Stimulated activated naive CD8-positive, alpha-beta T cell treated with anti-CD3 and anti-CD28 coated beads, Interleukin-15, Interleukin-2, amounts not matched to agents 100 U/mL and 50 U/mL, for 24 hours (primary cell): Measurements from ENCODE around the gene TUFM.
"Not testable (repeated sequence)": the region's sequence is repeated elsewhere in the genome, so short reads cannot be mapped to it uniquely, and the experiment has no call there.

Experiments used
- ATAC-seq: fragments of 150-1000 bp; cut with Tn5 transposase; one replicate; pipeline ENCODE4 v1.10.0; 2021
- DNase-seq: peaks from one replicate; pipeline ENCODE4 v3.0.0; 2021

The TUFM gene

DNA sequence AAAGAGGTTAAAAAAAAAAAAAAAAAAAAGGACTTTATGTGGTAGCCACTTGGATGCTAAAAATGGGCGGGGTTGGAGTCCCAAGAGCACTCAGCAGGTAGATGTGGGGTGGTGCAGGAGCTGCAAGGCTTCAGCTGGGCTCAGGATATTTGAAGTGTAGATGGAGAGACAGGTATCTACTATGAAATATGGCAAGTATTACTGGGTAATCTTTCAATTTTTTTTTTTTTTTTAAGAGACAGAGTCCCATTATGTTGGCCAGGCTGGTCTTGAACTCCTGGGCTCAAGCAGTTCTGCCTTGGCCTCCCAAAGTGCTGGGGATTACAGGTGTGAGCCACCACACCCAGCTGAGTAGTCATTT, 7.6 kb downstream of the TUFM start:
- DNase-seq (no peak), ATAC-seq (no peak)

DNA sequence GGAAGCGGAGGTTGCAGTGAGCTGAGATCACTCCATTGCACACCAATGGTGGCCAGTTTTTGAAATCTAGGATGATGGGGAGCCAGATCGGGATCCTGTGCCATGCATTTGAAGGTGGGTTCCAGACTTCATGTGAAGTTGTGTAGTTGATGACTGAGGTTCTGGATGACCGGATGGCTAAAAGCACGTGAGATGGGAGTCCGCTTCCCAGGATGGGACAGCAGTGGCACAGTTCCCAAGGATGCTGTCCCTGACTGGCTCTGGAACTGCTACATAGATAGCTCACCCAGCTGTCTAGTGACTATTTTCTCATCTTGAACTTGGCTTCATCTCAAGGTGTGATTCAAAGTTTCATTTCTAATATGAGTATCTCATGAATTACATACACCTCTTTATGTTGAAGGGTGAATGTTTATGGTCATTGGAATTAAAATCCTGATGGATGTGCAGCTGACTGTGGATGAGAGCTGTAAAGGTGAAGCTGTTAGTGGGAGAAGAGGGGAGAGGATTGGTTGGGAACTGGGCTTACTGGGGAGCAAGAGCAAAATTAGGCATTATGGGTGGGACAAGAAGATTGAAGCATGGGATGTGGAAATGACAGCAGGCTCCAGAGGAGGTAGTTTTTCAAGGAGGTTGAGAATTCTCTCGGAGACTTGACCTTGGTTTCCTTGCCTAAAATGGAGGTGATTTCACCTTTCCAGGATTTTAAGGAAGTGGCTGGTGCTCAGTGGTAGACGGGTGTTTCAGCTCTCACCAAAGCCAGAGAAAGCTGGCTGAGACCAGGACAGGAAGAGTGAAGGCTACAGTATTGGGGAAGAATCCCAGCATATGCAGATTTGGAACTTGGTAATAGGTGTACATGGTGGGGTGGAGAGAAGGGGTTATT, 8.2 kb downstream of the TUFM start:
- peak; percentile 17 for ATAC-seq
- no peak for DNase-seq

DNA sequence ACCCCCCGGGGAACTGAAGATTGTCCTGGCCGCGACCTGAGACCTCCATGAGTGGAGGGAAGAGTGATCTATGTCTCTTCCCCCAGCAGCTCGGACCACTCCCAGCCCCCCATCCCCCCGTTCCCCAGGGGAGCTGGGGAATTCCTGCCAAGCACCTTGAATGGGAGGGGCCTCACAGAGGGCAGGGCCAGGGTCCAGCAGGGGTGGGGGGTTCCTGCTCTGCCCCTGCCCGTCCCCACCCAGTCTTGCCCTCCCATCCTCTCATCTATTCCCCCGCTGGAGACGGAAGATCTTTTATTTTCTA, 9.4 kb downstream of the TUFM start:
- ATAC-seq (no peak), DNase-seq (no peak)

DNA sequence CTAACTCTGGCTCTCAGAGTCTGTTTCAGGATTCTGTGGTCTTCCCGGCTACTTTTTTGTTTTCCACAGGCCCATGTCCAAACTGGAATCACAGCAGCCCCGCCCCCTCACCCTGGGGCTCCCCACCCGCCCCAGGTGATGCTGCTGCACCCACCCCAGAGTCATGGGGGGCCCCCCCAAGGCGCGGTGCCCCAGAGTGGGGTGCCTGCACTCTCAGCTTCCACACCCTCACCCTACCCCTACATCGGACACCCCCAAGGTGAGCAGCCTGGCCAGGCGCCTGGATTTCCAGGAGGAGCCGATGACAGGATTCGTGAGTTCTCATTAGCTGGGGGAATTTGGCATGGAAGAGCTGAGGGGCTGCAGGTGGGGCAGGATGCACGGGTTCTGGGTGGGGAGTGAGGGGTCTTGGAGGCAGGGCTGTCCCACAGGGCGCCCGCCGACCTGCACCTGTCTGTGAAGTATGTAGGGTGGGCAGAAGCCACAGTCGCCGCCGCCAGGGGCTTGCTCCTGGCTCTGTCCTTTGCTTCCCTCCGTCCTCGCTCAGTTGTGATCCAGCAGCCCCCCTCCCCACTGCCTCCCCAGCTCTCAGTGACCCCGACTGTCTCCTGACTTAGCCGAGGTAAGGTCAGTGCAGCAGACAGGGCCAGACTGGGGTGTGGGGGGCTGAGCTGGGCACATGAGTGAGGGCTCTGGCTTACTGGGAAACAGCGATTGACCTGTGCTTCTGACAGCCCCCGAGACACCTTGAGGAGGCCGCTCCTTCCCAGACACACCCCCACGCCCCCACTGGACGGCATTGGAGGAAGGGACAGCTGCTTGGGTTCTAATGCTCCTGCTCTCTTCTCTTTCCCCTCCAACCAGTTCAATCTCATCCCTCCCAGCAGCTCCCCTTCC, 10.0 kb downstream of the TUFM start:
- ATAC-seq: no peak
- DNase-seq: no peak

DNA sequence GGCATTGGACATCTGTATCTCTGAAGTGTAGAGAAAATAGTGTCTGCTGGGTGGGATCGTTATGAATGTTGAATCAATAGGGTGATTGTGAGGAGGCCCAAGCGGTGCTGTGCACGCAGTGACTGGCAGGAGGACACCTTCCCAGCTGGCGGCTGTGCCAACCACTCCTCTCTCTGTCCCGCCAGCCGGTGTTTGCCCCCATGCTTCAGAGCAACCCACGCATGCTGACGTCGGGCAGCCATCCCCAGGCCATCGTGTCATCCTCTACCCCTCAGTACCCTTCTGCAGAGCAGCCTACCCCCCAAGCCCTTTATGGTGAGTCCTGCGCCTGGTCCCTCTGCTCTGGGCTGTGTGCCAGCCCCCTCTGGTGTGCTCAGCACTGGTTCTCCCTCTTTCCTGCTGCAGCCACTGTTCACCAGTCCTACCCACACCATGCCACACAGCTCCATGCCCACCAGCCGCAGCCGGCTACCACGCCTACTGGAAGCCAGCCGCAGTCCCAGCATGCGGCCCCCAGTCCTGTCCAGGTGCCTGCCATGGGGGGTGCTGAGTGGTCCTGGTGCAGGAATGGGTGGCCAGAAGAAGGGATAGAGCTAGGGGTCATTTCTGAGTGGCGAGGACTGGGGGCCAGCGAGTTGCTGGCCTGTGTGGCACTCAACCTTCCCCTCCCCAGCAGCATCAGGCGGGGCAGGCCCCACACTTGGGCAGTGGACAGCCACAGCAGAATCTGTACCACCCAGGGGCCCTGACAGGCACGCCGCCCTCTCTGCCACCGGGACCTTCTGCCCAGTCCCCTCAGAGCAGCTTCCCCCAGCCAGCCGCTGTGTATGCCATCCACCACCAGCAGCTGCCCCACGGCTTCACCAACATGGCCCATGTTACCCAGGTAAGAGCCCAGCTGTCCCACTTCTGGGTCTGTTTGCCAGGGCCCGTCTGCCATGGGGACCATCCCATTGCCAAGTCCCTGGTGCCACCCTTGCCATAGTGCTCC, 11.0 kb downstream of the TUFM start:
- ATAC-seq (no peak), DNase-seq (no peak)

DNA sequence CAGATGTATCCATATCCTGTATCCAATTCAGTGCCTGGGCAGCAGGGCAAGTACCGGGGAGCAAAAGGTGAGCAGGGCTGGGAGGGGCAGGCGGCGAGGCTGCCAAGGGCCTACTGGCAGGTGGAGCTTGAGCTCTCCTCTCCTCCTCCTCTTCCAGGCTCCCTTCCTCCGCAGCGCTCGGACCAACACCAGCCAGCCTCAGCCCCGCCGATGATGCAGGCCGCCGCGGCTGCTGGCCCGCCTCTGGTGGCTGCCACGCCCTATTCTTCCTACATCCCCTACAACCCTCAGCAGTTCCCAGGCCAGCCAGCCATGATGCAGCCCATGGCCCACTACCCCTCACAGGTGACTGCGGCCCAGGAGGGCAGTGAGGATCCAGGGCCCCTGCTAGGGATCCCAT, 11.8 kb downstream of the TUFM start:
- no peak for DNase-seq
- ATAC-seq: peak; percentile 2

DNA sequence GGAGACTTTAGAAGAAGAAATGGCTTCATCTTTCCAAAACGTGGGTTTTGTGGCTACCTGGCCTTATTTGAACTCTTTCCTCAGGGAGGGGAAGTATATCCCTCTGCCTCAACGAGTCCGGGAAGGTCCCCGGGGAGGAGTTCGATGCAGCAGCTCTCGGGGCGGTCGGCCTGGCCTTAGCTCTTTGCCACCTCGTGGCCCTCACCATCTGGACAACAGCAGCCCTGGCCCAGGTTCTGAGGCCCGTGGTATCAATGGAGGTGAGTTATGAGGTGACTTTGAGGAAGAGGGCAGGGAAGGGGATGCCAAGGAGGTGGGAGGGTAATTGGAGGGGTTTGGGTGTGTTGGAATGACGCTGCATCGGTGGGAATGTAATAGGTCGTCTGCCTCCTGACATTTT, 15.6 kb downstream of the TUFM start:
- DNase-seq (no peak), ATAC-seq (no peak)

DNA sequence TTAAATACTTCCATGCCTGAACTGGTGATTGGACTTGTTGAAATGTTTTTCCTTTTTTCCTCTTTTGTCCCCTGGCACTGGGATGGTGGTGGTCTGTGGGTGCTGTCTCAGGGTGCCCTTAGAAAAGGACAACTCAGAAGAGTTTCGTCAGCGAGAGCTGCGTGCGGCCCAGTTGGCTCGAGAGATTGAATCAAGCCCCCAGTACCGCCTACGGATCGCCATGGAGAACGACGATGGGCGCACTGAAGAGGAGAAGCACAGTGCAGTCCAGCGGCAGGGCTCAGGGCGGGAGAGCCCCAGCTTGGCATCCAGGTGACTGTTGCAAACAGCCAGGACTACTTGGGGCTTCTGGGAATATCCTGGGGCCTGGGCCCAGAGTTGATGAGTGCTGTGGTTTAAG, 16.4 kb downstream of the TUFM start:
- DNase-seq (no peak), ATAC-seq (no peak)

DNA sequence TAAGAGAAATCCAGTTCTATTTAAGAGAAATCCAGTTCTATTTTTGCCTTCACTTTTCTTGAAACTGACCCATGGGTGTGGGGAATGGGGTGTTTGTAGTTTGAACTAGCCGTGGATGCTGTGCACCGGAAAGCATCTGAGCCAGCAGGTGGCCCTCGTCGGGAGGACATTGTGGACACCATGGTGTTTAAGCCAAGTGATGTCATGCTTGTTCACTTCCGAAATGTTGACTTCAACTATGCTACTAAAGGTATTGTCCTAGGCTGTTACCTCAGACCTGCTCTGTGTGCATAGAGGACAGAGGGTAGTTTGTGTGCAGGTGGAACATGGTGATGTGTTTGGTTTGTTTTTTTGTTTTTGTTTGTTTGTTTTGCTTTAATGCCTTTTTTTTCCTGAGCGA, 20.0 kb downstream of the TUFM start:
- no peak for ATAC-seq
- DNase-seq: no peak

DNA sequence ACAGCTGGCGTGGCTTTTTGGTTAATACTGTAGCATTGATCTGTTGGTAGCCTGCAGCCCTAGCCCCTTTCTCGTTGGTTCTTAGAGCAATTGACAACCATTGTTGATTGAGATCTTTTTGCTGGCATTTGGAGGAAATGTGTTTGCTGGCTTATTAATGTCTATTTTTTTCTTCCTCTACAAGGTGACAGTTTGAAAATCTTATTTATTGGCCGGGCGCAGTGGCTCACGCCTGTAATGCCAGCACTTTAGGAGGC, 21.5 kb downstream of the TUFM start:
- DNase-seq: no peak
- no peak for ATAC-seq

DNA sequence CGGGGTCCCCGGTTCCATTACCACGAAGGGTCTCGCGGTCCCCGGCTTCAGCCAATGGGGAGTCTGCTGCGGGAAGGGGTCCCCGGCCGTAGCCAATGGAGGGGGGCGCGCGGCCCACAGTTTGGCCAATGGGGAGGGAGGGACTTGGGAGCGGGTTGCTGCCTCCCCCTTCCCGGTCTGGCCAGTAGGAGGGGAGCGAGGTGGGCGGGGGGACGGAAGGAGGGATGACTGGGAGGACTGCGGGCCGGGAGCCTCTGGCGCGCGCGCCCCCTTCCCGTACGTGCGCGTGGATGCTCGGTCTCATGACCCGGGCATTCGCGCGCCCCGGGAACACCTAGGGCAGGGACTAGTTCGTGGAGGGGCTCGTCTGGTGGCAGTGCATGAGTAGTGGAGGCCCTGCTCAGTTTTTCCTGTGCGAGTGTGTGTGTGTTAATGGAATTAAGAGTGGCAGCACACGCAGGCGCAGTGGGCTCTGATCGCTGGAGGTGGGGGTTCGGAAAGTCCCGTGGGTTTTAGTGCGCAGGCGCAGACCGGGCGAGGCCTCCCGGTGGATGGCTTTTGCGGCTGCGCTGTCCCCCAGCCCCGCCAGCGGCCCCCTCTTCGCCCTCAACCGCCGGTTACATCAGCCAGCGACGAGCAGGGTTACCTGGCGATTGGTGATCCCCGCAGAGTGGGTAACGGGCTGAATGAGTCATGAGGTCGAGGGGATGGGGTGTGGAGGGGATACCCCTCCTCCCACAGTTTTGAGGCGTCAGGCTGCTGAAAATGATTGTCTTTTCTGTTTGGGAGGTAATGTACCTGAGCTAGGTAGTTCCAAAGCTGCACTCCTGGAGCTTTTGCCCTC, 22.1 kb downstream of the TUFM start:
- DNase-seq (peak; percentile 98), ATAC-seq (peak; percentile 71)

DNA sequence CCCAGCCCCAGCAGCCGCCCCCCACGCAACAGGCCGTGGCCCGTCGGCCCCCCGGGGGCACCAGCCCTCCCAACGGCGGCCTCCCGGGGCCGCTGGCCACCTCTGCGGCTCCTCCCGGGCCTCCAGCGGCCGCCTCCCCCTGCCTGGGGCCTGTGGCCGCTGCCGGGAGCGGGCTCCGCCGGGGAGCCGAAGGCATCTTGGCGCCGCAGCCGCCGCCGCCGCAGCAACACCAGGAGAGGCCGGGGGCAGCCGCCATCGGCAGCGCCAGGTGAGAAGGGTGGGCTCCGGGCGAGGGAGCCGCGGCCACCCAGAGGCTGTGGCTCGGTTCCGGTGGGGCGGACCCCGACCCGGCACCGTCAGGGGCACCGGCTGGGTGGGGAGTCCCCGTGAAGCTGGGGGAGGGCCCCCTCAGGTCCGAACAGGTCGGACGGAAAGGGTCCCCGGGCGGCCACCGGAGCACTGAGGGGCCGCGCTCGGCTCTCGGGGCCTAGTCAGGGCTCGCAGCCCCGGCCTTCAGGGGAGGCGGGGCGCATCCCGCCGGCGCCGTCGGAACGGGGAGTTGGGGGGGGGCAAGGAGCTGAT, 22.8 kb downstream of the TUFM start:
- no peak for DNase-seq
- ATAC-seq: no peak

DNA sequence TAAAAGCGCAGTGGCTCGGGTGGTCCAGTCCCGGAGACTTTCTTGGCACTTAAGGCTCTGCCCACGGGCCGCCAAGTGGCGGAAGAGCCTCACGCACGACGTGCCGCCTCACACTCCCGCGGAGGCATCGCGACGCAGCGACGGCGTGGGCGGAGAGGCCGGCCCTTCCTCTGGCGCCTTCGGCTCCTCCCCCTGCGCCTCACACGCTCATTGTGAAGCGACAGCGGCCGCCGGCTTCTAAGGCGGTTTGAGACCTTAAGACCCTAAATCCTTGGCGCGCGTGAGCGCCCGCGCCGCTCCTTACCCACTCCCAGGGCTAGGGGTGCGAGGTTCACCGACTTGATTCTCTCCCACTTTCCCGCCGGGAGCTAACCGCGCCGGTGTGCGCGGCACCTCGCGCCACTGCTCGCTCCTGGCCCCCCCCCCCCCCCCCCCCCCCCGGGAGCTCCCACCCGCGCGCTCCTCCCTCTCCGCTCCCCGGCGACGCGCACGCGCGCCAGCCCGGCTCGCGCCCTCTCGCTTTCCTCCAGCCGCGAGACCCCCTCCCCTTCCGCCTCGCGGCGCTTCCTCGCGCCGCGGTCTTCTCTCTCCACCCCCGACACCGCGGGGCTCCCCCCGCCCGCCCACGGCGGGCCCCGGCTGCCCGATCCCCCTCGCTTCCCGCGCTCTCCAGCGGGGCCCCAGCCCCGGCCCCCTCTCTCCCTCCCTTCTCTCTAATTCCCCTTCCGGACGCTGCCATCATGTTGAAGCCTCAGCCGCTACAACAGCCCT, 23.4 kb downstream of the TUFM start, which contains the start of gene ATXN2L:
Gene ATXN2L, plus strand, starts transcription at position 480 of the 771 bp plus-strand sequence. Its CDS starts 261 bp downstream, at position 741.
- DNase-seq: peak; percentile 97

DNA sequence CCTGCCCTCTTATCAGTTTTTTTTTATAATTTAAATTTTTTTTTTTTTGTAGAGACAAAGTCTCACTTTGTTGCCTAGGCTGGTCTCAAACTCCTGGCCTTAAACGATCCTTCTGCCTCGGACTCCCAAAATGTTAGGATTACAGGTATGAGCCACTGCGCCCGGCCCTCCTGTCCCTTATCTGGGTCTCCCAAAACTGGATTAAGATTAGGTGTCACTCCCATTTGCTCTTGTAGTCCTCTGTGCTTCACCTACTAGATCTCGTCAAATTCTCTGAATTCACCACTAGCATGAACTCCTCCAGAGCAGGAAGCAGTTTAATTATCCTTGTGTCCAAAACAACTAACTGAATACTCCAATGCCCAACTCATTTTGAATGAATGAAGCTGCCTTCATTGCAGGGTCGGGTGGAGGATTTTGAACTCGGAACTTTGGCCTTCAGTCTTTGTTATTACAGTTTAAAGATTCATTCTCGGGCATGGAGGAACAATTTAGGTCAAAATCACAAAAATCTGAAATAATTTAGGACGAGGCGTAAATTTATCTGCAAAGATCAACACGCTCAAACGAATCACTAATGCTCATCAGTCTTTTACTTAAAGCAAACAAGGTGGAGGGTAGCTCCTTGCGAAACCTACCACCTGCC, 24.2 kb downstream of the TUFM start:
- no peak for DNase-seq
- ATAC-seq: no peak

More for the DNA sequence above, 23.4 kb downstream of the TUFM start, which contains the start of gene ATXN2L:
- peak; percentile 54 for ATAC-seq

DNA sequence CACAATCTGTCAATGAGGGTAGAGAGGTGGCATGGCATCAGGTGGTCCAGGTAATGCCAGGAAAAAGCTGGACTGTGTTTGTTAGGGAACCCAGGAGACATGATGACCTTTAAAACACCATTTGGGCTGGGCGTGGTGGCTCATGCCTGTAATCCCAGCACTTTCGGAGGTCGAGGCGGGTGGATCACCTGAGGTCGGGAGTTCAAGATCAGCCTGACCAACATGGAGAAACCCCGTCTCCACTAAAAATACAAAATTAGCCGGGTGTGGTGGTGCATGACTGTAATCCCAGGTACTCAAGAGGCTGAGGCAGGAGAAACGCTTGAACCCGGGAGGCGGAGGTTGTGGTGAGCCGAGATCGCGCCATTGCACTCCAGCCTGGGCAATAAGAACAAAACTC, 25.6 kb downstream of the TUFM start:
- DNase-seq: not testable (repeated sequence)

DNA sequence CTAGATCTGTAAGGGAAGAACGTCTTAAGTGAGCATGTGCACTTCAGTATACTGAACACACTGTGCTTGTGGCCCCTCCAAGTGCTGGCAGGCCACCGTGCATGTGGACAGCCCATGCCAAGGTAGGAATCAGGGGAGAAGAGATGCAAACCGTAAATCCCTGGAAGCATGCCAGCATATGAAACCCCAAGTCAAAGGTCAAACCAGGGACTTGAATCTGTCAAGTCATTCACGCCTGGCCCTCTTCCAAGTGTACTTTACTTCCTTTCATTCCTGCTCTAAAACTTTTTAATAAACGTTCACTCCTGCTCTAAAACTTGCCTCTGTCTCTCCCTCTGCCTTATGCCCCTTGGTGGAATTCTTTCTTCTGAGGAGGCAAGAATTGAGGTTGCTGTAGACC, 26.1 kb downstream of the TUFM start:
- DNase-seq: no peak
- ATAC-seq: no peak

More for the DNA sequence above, 25.6 kb downstream of the TUFM start:
- ATAC-seq: not testable (repeated sequence)

DNA sequence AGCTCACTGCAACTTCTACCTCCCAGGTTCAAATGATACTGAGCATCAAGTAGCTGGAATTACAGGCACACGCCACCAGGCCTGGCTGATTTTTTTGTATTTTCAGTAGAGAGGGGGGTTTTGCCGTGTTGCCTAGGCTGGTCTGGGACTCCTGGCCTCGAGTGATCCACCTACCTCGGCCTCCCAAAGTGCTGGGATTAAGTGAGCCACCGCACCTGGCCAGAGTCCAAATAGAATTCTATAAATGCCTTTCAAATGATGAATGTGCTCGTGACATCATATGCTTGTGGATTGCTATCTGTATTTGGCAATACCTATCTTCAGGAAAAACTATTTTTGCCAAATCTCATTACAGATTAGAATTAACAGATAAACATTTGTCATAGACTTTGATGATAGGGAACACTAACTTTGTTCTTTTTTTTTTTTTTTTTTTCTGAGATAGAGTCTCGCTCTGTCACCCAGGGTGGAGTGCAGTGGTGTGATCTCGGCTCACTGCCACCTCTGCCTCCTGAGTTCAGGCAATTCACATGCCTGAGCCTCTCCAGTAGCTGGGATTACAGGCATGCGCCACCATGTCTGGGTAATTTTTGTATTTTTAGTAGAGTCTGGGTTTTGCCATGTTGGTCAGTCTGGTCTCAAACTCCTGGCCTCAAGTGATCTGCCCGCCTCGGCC, 38.6 kb downstream of the TUFM start:
- not testable (repeated sequence) for ATAC-seq, DNase-seq

DNA sequence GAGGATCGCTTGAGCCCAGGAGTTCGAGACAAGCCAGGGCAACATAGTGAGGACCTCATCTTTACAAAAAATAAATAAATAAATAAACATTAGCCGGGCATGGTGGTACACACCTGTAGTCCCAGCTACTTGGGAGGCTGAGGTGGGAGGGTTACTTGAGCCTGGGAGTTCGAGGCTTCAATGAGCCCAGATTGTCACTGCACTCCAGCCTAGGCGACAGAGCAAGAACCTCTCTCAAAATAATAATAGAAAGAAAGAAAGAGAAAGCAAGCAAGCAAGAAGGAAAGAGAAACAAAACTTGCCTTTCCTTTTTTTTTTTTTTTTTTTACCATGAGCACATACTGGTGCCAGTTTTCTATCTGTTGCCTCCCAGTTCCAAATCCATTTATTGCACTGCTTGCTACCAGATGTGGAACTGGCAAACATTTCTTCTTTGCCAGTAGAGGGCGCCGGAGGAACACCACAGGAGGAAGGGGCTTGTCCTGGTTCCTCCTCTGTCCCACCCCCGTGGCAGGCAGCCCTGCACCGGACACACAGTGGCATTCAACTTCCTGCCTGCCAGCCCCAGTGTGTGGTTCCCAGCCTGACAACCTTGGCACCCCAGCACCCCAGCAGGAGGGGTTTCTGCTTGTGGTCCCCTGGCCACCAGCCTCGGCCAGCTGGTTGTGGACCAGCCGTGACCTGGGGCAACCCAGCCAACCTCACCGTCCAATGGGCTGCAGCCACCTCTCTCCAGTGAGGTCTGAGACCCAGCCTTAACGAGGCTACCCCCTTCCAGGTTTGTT, 43.7 kb downstream of the TUFM start:
- peak; percentile 88 for ATAC-seq
- peak; percentile 81 for DNase-seq
